DMS53 treated with DMSO at 0.1 percent for 48 hours (cell line): Measurements from ENCODE around the gene CTAGE4.
"Not testable (repeated sequence)": the region's sequence is repeated elsewhere in the genome, so short reads cannot be mapped to it uniquely, and the experiment has no call there.

Experiments used
- DNase-seq: peaks from one replicate; lab custom pipeline; 2025; ENCODE audit not compliant: unreplicated experiment; lab: John Stamatoyannopoulos, UW

The CTAGE4 gene

GRCh38 chr7:144183166-144183565 is at the start of gene CTAGE4:
Gene CTAGE4, plus strand, starts transcription at chr7:144183466. Its CDS starts 38 bp downstream, at chr7:144183504.
- DNase-seq: not testable (repeated sequence)

- DNase-seq: no peak
Observed at GRCh38 chr7:144134116-144134515, 49.1 kb upstream of the CTAGE4 start.

GRCh38 chr7:144137501-144137900 is 45.8 kb upstream of the CTAGE4 start:
- DNase-seq: no peak

GRCh38 chr7:144142187-144142586 is 41.1 kb upstream of the CTAGE4 start:
- no peak for DNase-seq

- no peak for DNase-seq
Observed at GRCh38 chr7:144144426-144144825, 38.8 kb upstream of the CTAGE4 start.

GRCh38 chr7:144148224-144148827 is 34.9 kb upstream of the CTAGE4 start:
- no peak for DNase-seq

- no peak for DNase-seq
Observed at GRCh38 chr7:144158861-144159260, 24.4 kb upstream of the CTAGE4 start.

- DNase-seq: no peak
Observed at GRCh38 chr7:144164784-144165183, 18.5 kb upstream of the CTAGE4 start.

- DNase-seq: not testable (repeated sequence)
Observed at GRCh38 chr7:144171594-144172350, 11.5 kb upstream of the CTAGE4 start.

GRCh38 chr7:144174613-144175012 is 8.7 kb upstream of the CTAGE4 start:
- no peak for DNase-seq

GRCh38 chr7:144178380-144179164 is 4.7 kb upstream of the CTAGE4 start:
- DNase-seq: peak; percentile 27

GRCh38 chr7:144179165-144179479 is 4.1 kb upstream of the CTAGE4 start:
- not testable (repeated sequence) for DNase-seq

- DNase-seq: not testable (repeated sequence)
Observed at GRCh38 chr7:144187848-144188247, 4.6 kb downstream of the CTAGE4 start.

GRCh38 chr7:144188578-144189171 is 5.4 kb downstream of the CTAGE4 start:
- DNase-seq: not testable (repeated sequence)

- not testable (repeated sequence) for DNase-seq
Observed at GRCh38 chr7:144193782-144194181, 10.5 kb downstream of the CTAGE4 start.

- not testable (repeated sequence) for DNase-seq
Observed at GRCh38 chr7:144194453-144194852, 11.2 kb downstream of the CTAGE4 start.

GRCh38 chr7:144195212-144195872 is 12.1 kb downstream of the CTAGE4 start, which contains the start of gene ARHGEF35:
Gene ARHGEF35, minus strand, starts transcription at chr7:144195833. Its CDS starts 7,450 bp downstream, at chr7:144188383.
- DNase-seq: not testable (repeated sequence)

- DNase-seq: not testable (repeated sequence)
Observed at GRCh38 chr7:144198934-144199333, 15.7 kb downstream of the CTAGE4 start.

- DNase-seq: not testable (repeated sequence)
Observed at GRCh38 chr7:144201978-144202377, 18.7 kb downstream of the CTAGE4 start.

GRCh38 chr7:144203086-144203485 is 19.8 kb downstream of the CTAGE4 start:
- not testable (repeated sequence) for DNase-seq

- DNase-seq: not testable (repeated sequence)
Observed at GRCh38 chr7:144205306-144205705, 22.0 kb downstream of the CTAGE4 start.
